Liver (tissue), 9 donors: ENCODE results near the gene ATXN10. TPM values are rescaled to one million over a fixed set of nuclear protein-coding genes. Genes with fewer than 3 reads are reported as not detected.

ENCODE experiments used
- DNase-seq: peaks from one replicate; pipeline ENCODE4 v3.0.0-alpha.2; 2017; ENCODE audit warnings: low spot score
- H3K27ac ChIP-seq, 2 donors: one replicate each; pipeline ENCODE4 v1.7.0; 2013; ENCODE audit warnings: inconsistent platforms in 2 of 2, low read length in 2 of 2, control low read depth in 1 of 2, low read depth in 1 of 2, mild to moderate bottlenecking in 1 of 2
- H3K27me3 ChIP-seq, 4 donors: one replicate each; pipeline versions ENCODE4 v1.6.1 to v1.7.0; 2013; ENCODE audit warnings: low read length in 3 of 4, inconsistent platforms in 1 of 4, mild to moderate bottlenecking in 1 of 4, moderate library complexity in 1 of 4; ENCODE audit not compliant: control insufficient read depth in 4 of 4, insufficient read depth in 4 of 4
- H3K36me3 ChIP-seq, 4 donors: one replicate each; pipeline versions ENCODE4 v1.6.1 to v1.7.0; 2013; ENCODE audit warnings: low read length in 3 of 4, mild to moderate bottlenecking in 3 of 4, low read depth in 1 of 4, moderate library complexity in 1 of 4; ENCODE audit not compliant: control insufficient read depth in 4 of 4, insufficient read depth in 3 of 4
- H3K4me1 ChIP-seq, 4 donors: one replicate each; pipeline versions ENCODE4 v1.6.1 to v1.7.0; 2013; ENCODE audit warnings: low read length in 3 of 4, mild to moderate bottlenecking in 3 of 4, moderate library complexity in 1 of 4; ENCODE audit not compliant: control insufficient read depth in 4 of 4, insufficient read depth in 4 of 4
- H3K4me3 ChIP-seq, 3 donors: one replicate each; pipeline versions ENCODE4 v1.6.1 to v1.7.0; 2013; ENCODE audit warnings: low read length in 3 of 3, control low read depth in 1 of 3, low read depth in 1 of 3, mild to moderate bottlenecking in 1 of 3
- H3K9ac ChIP-seq, 2 donors: one replicate each; pipeline ENCODE4 v1.7.0; 2013; ENCODE audit warnings: low read length in 2 of 2, mild to moderate bottlenecking in 2 of 2, moderate library complexity in 2 of 2, control low read depth in 1 of 2, low read depth in 1 of 2
- H3K9me3 ChIP-seq, 4 donors: one replicate each; pipeline versions ENCODE4 v1.6.1 to v1.7.0; 2013; ENCODE audit warnings: low read length in 3 of 4; ENCODE audit not compliant: control insufficient read depth in 4 of 4
- EGR1 ChIP-seq, 2 donors: IDR thresholded peaks; 2 replicates each; pipeline ENCODE4 v1.6.1; 2016 to 2018; ENCODE audit warnings: antibody characterized with exemption in 2 of 2, low read depth in 2 of 2
- FOXA1 ChIP-seq: IDR thresholded peaks from 2 replicates; pipeline ENCODE4 v1.6.1; 2016; ENCODE audit warnings: antibody characterized with exemption
- FOXA2 ChIP-seq: IDR thresholded peaks from 2 replicates; pipeline ENCODE4 v1.6.1; 2016; ENCODE audit warnings: antibody characterized with exemption
- GABPA ChIP-seq, 2 donors: IDR thresholded peaks in 1 of 2; conservative IDR thresholded peaks in 1 of 2; 2 replicates each; pipeline ENCODE4 v1.6.1; 2016; ENCODE audit warnings: antibody characterized with exemption in 2 of 2, mild to moderate bottlenecking in 1 of 2, moderate library complexity in 1 of 2
- HNF4A ChIP-seq, 2 donors: conservative IDR thresholded peaks; 2 replicates each; pipeline ENCODE4 v1.6.1; 2016; ENCODE audit warnings: antibody characterized with exemption in 2 of 2, mild to moderate bottlenecking in 2 of 2
- HNF4G ChIP-seq: IDR thresholded peaks from 2 replicates; pipeline ENCODE4 v1.6.1; 2016; ENCODE audit warnings: antibody characterized with exemption
- JUND ChIP-seq, 2 donors: IDR thresholded peaks; 2 replicates each; pipeline ENCODE4 v1.6.1; 2016; ENCODE audit warnings: antibody characterized with exemption in 2 of 2
- NR2F2 ChIP-seq: IDR thresholded peaks from 2 replicates; pipeline ENCODE4 v1.6.1; 2016; ENCODE audit warnings: antibody characterized with exemption
- RAD21 ChIP-seq, 2 donors: IDR thresholded peaks; 2 replicates each; pipeline ENCODE4 v1.6.1; 2016; ENCODE audit warnings: antibody characterized with exemption in 2 of 2, mild to moderate bottlenecking in 2 of 2
- RXRA ChIP-seq, 2 donors: IDR thresholded peaks; 2 replicates each; pipeline ENCODE4 v1.6.1; 2017 to 2018; ENCODE audit warnings: antibody characterized with exemption in 2 of 2, mild to moderate bottlenecking in 1 of 2
- SP1 ChIP-seq: IDR thresholded peaks from 2 replicates; pipeline ENCODE4 v1.6.1; 2018; ENCODE audit warnings: antibody characterized with exemption, mild to moderate bottlenecking
- TAF1 ChIP-seq: conservative IDR thresholded peaks from 2 replicates; pipeline ENCODE4 v1.6.1; 2016; ENCODE audit warnings: antibody characterized with exemption, mild to moderate bottlenecking
- YY1 ChIP-seq: IDR thresholded peaks from 2 replicates; pipeline ENCODE4 v1.6.1; 2016; ENCODE audit warnings: antibody characterized with exemption, mild to moderate bottlenecking
- WGBS: extraction: QIAGEN DNeasy Blood & Tissue Kit; methylation state at CpG from one replicate; pipeline ENCODE4 v1.1.7; 2013; 5-methylcytosine and 5-hydroxymethylcytosine counted together
- polyA plus RNA-seq, 2 donors: library from polyadenylated mRNA; stranded (reverse) in 1 of 2; unstranded in 1 of 2; fragments of 200-250 nt in 1 of 2; fragments of >200 nt in 1 of 2; fragmentation: Nextera tagmentation in 1 of 2; extraction: Ambion mirVana in 1 of 2; gene quantifications; one replicate each; pipeline versions ENCODE4 v1.2.1 to v1.2.3, GENCODE V29; 2013 to 2015
- total RNA-seq, 2 donors: library from RNA; depleted of rRNA; stranded (reverse); fragments of >200 nt; gene quantifications; one replicate each; pipeline ENCODE4 v1.2.3, GENCODE V29; 2014
- TF ChIP-seq, protein P1 (sequence below): IDR thresholded peaks from 2 replicates; pipeline ENCODE4 v1.6.1; 2016; ENCODE audit warnings: antibody characterized with exemption
- TF ChIP-seq, protein P2 (sequence below): fragments of 150-350 bp; IDR thresholded peaks from 2 replicates; pipeline ENCODE4 v1.5.1; 2017; ENCODE audit warnings: improper control_type of control experiment, low read depth, low read length; ENCODE audit not compliant: missing input control
- TF ChIP-seq, protein P3 (sequence below): IDR thresholded peaks from 2 replicates; pipeline ENCODE4 v1.6.1; 2016; ENCODE audit warnings: antibody characterized with exemption, mild to moderate bottlenecking
- TF ChIP-seq, protein P4 (sequence below): IDR thresholded peaks from 2 replicates; pipeline ENCODE4 v1.6.1; 2016; ENCODE audit warnings: antibody characterized with exemption
- TF ChIP-seq, protein P5 (sequence below): IDR thresholded peaks from 2 replicates; pipeline ENCODE4 v1.6.1; 2016; ENCODE audit warnings: antibody characterized with exemption
- donor health status: healthy.
- donor health status: healthy.
- donor health status: healthy.
- donor health status: healthy.
- donor health status: healthy.

The ATXN10 gene
- total and polyA plus RNA-seq, 4 donors: 34.9 to 100 (median 69.7) TPM

DNA sequence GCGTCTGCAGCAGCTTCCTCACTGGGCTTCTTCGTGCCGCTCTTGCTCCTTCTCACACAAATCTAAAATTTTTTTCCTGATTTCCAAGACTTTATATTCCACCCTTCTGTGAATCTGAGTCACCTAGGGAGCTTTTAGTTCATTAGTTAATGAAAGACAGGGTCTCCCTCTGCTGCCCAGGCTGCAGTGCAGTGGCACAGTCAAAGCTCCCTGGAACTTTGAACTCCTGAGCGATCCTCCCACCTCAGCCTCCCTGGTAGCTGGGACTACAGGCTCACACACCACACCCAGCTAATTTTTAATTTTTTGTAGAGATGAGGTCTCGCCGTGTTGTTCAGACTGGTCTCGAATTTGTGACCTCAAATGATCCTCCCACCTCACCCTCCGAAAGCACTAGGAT, 116.9 kb downstream of the ATXN10 start:
- no peak for TF ChIP-seq TAF1
- TF ChIP-seq, protein P1, sequence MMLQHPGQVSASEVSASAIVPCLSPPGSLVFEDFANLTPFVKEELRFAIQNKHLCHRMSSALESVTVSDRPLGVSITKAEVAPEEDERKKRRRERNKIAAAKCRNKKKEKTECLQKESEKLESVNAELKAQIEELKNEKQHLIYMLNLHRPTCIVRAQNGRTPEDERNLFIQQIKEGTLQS: no peak
- TF ChIP-seq SP1: no peak
- TF ChIP-seq JUND (IDR thresholded peaks at IDR 0.05): no peak
- no peak for TF ChIP-seq HNF4A (conservative IDR thresholded peaks at IDR 0.05)
- TF ChIP-seq, protein P2, sequence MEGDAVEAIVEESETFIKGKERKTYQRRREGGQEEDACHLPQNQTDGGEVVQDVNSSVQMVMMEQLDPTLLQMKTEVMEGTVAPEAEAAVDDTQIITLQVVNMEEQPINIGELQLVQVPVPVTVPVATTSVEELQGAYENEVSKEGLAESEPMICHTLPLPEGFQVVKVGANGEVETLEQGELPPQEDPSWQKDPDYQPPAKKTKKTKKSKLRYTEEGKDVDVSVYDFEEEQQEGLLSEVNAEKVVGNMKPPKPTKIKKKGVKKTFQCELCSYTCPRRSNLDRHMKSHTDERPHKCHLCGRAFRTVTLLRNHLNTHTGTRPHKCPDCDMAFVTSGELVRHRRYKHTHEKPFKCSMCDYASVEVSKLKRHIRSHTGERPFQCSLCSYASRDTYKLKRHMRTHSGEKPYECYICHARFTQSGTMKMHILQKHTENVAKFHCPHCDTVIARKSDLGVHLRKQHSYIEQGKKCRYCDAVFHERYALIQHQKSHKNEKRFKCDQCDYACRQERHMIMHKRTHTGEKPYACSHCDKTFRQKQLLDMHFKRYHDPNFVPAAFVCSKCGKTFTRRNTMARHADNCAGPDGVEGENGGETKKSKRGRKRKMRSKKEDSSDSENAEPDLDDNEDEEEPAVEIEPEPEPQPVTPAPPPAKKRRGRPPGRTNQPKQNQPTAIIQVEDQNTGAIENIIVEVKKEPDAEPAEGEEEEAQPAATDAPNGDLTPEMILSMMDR: no peak
- TF ChIP-seq GABPA (IDR thresholded peaks at IDR 0.05 in 1 of 2, conservative IDR thresholded peaks at IDR 0.05 in 1 of 2): no peak
- TF ChIP-seq, protein P3, sequence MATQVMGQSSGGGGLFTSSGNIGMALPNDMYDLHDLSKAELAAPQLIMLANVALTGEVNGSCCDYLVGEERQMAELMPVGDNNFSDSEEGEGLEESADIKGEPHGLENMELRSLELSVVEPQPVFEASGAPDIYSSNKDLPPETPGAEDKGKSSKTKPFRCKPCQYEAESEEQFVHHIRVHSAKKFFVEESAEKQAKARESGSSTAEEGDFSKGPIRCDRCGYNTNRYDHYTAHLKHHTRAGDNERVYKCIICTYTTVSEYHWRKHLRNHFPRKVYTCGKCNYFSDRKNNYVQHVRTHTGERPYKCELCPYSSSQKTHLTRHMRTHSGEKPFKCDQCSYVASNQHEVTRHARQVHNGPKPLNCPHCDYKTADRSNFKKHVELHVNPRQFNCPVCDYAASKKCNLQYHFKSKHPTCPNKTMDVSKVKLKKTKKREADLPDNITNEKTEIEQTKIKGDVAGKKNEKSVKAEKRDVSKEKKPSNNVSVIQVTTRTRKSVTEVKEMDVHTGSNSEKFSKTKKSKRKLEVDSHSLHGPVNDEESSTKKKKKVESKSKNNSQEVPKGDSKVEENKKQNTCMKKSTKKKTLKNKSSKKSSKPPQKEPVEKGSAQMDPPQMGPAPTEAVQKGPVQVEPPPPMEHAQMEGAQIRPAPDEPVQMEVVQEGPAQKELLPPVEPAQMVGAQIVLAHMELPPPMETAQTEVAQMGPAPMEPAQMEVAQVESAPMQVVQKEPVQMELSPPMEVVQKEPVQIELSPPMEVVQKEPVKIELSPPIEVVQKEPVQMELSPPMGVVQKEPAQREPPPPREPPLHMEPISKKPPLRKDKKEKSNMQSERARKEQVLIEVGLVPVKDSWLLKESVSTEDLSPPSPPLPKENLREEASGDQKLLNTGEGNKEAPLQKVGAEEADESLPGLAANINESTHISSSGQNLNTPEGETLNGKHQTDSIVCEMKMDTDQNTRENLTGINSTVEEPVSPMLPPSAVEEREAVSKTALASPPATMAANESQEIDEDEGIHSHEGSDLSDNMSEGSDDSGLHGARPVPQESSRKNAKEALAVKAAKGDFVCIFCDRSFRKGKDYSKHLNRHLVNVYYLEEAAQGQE: no peak
- no peak for TF ChIP-seq FOXA2
- no peak for TF ChIP-seq RAD21 (IDR thresholded peaks at IDR 0.05)
- no peak for TF ChIP-seq RXRA (IDR thresholded peaks at IDR 0.05)
- TF ChIP-seq NR2F2: no peak
- TF ChIP-seq, protein P4, sequence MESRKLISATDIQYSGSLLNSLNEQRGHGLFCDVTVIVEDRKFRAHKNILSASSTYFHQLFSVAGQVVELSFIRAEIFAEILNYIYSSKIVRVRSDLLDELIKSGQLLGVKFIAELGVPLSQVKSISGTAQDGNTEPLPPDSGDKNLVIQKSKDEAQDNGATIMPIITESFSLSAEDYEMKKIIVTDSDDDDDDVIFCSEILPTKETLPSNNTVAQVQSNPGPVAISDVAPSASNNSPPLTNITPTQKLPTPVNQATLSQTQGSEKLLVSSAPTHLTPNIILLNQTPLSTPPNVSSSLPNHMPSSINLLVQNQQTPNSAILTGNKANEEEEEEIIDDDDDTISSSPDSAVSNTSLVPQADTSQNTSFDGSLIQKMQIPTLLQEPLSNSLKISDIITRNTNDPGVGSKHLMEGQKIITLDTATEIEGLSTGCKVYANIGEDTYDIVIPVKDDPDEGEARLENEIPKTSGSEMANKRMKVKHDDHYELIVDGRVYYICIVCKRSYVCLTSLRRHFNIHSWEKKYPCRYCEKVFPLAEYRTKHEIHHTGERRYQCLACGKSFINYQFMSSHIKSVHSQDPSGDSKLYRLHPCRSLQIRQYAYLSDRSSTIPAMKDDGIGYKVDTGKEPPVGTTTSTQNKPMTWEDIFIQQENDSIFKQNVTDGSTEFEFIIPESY: no peak
- no peak for TF ChIP-seq EGR1 (IDR thresholded peaks at IDR 0.05; ENCODE audit: low read depth in 2 of 2)
- no peak for TF ChIP-seq HNF4G
- TF ChIP-seq, protein P5, sequence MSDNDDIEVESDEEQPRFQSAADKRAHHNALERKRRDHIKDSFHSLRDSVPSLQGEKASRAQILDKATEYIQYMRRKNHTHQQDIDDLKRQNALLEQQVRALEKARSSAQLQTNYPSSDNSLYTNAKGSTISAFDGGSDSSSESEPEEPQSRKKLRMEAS: no peak
- no peak for TF ChIP-seq FOXA1
- TF ChIP-seq YY1: no peak
- DNase-seq: no peak
- 97% methylated on average over 8 of the region's 8 CpGs for WGBS
- peaks cover 0 to 17% (median 11%) of the 10 kb centered on the region in 4 donors for H3K4me1 ChIP-seq
- H3K27ac ChIP-seq: peak overlapping the region in 1 of 2 donors; percentile 35
- no peak overlapping the region for H3K4me3 ChIP-seq
- peaks cover 0 to 5% (median 2%) of the 10 kb centered on the region in 4 donors for H3K36me3 ChIP-seq
- no peaks in the 10 kb centered on the region for H3K9me3 ChIP-seq
- no peak overlapping the region for H3K9ac ChIP-seq
- H3K27me3 ChIP-seq: no peaks in the 10 kb centered on the region
